ENCODE results near the gene TAF3.

TAF3 gene

DNA sequence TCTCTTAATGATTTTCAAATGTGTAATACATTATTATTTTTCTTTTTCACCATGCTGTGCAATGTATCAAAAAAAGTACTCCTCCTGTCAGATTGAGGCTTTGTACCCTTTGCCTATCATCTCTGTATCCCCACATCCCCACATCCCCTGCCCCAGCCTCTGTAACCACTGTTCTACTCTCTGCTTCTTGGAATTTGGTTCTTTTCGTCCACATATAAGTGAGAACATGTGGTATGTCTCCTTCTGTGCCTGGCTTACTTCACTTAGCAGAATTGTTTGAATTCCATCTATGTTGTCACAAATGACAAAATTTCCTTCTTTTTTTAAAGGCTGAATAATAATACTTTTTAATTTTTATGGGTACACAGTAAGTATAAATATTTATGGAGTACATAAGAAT lies 13.8 kb downstream of the TAF3 start:
- Histone ChIP-seq H3K4me2 (ENCODE audit: insufficient read depth, low read length, poor library complexity, severe bottlenecking) (no peak overlapping the region), H3K79me1 (ENCODE audit: low read depth, low read length) (peaks cover 8% of the 10 kb centered on the region), H3K4me3 (ENCODE audit: low read length in 2 of 2) (no peak overlapping the region), H3K27ac (replicated peaks; ENCODE audit: low read length) (no peak overlapping the region), H3K9me3 (replicated peaks in 1 of 2; ENCODE audit: control insufficient read depth in 2 of 2, insufficient read depth in 1 of 2, low read depth in 1 of 2, low read length in 2 of 2) (no peaks in the 10 kb centered on the region), H3K23ac (ENCODE audit: low read depth, low read length, poor library complexity) (no peak overlapping the region), H3K9ac (ENCODE audit: low read depth, low read length, poor library complexity) (no peak overlapping the region), H3K18ac (ENCODE audit: low read length) (no peak overlapping the region), H2BK12ac (ENCODE audit: low read length) (no peak overlapping the region), H3K4me1 (ENCODE audit: control insufficient read depth in 2 of 2, insufficient read depth in 1 of 2, low read depth in 1 of 2, low read length in 2 of 2) (no peaks in the 10 kb centered on the region), H2AFZ (ENCODE audit: low read length) (no peak overlapping the region), H2AK5ac (ENCODE audit: low read depth, low read length) (no peak overlapping the region), H3K27me3 (ENCODE audit: control insufficient read depth in 3 of 3, insufficient read depth in 3 of 3, low read depth in 1 of 3, low read length in 3 of 3) (no peaks in the 10 kb centered on the region), H2BK15ac (ENCODE audit: low read length) (no peak overlapping the region), H3K4ac (ENCODE audit: low read length) (no peak overlapping the region), H2BK120ac (ENCODE audit: low read depth, low read length) (no peak overlapping the region), H3K36me3 (replicated peaks in 1 of 2; ENCODE audit: control insufficient read depth in 2 of 2, insufficient read depth in 2 of 2, low read length in 2 of 2) (peaks cover 0 to 34% of the 10 kb centered on the region in 2 donors), H4K91ac (ENCODE audit: low read depth, low read length, poor library complexity) (no peak overlapping the region), H4K8ac (ENCODE audit: low read depth, low read length) (no peak overlapping the region), H3K14ac (ENCODE audit: low read length) (no peak overlapping the region), H2BK5ac (ENCODE audit: low read length) (no peak overlapping the region)
- WGBS, 2 donors (ENCODE audit: extremely low coverage in 2 of 2, insufficient read length in 2 of 2, insufficient replicate concordance in 1 of 2): no CpG with 5 or more reads among the region's 1 CpG
- DNase-seq (ENCODE audit: low spot score): no peak

DNA sequence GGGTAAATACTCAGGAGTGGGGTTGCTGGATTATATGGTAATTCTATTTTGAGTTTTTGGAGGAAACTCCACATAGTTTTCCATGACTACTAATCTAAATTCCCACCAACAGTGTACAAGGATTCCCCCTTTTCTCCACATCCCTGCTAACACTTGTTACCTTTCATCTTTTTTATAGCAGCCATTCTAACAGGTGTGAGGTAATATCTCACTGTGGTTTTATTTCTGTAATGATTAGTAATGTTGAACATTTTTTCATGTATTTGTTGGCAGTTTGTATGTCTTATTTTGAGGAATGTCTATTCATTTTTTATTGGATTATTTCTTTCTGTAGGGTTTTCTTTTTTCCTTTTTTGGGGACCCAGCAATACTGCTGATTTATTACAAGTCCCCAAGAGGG lies 14.9 kb downstream of the TAF3 start:
- peaks cover 0 to 28% of the 10 kb centered on the region in 2 donors for H3K36me3 ChIP-seq (replicated peaks in 1 of 2; ENCODE audit: control insufficient read depth in 2 of 2, insufficient read depth in 2 of 2, low read length in 2 of 2)
- no peaks in the 10 kb centered on the region for H3K4me1 ChIP-seq (ENCODE audit: control insufficient read depth in 2 of 2, insufficient read depth in 1 of 2, low read depth in 1 of 2, low read length in 2 of 2)
- H3K14ac ChIP-seq (ENCODE audit: low read length): no peak overlapping the region
- H2BK12ac ChIP-seq (ENCODE audit: low read length): no peak overlapping the region
- H4K91ac ChIP-seq (ENCODE audit: low read depth, low read length, poor library complexity): no peak overlapping the region
- H2BK5ac ChIP-seq (ENCODE audit: low read length): no peak overlapping the region
- no peak overlapping the region for H2BK120ac ChIP-seq (ENCODE audit: low read depth, low read length)
- no peak overlapping the region for H2BK15ac ChIP-seq (ENCODE audit: low read length)
- no peak overlapping the region for H3K18ac ChIP-seq (ENCODE audit: low read length)
- no peak overlapping the region for H2AFZ ChIP-seq (ENCODE audit: low read length)
- no peak for DNase-seq (ENCODE audit: low spot score)
- no peak overlapping the region for H4K8ac ChIP-seq (ENCODE audit: low read depth, low read length)
- H2AK5ac ChIP-seq (ENCODE audit: low read depth, low read length): no peak overlapping the region
- no peaks in the 10 kb centered on the region for H3K27me3 ChIP-seq (ENCODE audit: control insufficient read depth in 3 of 3, insufficient read depth in 3 of 3, low read depth in 1 of 3, low read length in 3 of 3)
- H3K4me2 ChIP-seq (ENCODE audit: insufficient read depth, low read length, poor library complexity, severe bottlenecking): no peak overlapping the region
- no peaks in the 10 kb centered on the region for H3K9me3 ChIP-seq (replicated peaks in 1 of 2; ENCODE audit: control insufficient read depth in 2 of 2, insufficient read depth in 1 of 2, low read depth in 1 of 2, low read length in 2 of 2)
- H3K27ac ChIP-seq (replicated peaks; ENCODE audit: low read length): no peak overlapping the region
- no peak overlapping the region for H3K4me3 ChIP-seq (ENCODE audit: low read length in 2 of 2)
- no peak overlapping the region for H3K4ac ChIP-seq (ENCODE audit: low read length)
- no peak overlapping the region for H3K23ac ChIP-seq (ENCODE audit: low read depth, low read length, poor library complexity)
- peaks cover 8% of the 10 kb centered on the region for H3K79me1 ChIP-seq (ENCODE audit: low read depth, low read length)
- no peak overlapping the region for H3K9ac ChIP-seq (ENCODE audit: low read depth, low read length, poor library complexity)

DNA sequence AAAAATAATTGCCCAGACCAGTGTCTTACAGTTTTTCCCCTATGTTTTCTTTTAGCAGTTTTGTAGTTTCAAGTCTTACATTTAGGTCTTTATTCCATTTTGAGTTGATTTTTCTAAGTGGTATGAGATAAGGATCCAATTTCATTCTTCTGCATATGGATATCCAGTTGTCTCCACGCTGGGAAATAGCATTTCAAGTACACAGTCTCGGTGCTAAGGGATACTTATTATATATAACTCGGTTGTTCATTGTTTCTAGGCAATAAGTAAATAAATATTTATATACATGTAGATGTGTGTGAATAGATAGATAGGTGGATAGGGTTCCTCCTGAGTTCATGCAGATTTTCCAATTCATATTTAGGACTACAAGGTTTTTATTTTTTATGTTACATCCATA lies 16.0 kb downstream of the TAF3 start:
- no peak overlapping the region for H3K18ac ChIP-seq (ENCODE audit: low read length)
- no CpG with 5 or more reads among the region's 3 CpGs for WGBS, 2 donors (ENCODE audit: extremely low coverage in 2 of 2, insufficient read length in 2 of 2, insufficient replicate concordance in 1 of 2)
- peaks cover 8% of the 10 kb centered on the region for H3K79me1 ChIP-seq (ENCODE audit: low read depth, low read length)
- H3K9me3 ChIP-seq (replicated peaks in 1 of 2; ENCODE audit: control insufficient read depth in 2 of 2, insufficient read depth in 1 of 2, low read depth in 1 of 2, low read length in 2 of 2): no peaks in the 10 kb centered on the region
- no peak overlapping the region for H3K27ac ChIP-seq (replicated peaks; ENCODE audit: low read length)
- H3K23ac ChIP-seq (ENCODE audit: low read depth, low read length, poor library complexity): no peak overlapping the region
- no peak overlapping the region for H2AFZ ChIP-seq (ENCODE audit: low read length)
- H3K4ac ChIP-seq (ENCODE audit: low read length): no peak overlapping the region
- no peak overlapping the region for H2BK15ac ChIP-seq (ENCODE audit: low read length)
- H3K4me3 ChIP-seq (ENCODE audit: low read length in 2 of 2): no peak overlapping the region
- H2BK120ac ChIP-seq (ENCODE audit: low read depth, low read length): no peak overlapping the region
- H3K27me3 ChIP-seq (ENCODE audit: control insufficient read depth in 3 of 3, insufficient read depth in 3 of 3, low read depth in 1 of 3, low read length in 3 of 3): no peaks in the 10 kb centered on the region
- H3K9ac ChIP-seq (ENCODE audit: low read depth, low read length, poor library complexity): no peak overlapping the region
- no peak overlapping the region for H3K14ac ChIP-seq (ENCODE audit: low read length)
- H2BK12ac ChIP-seq (ENCODE audit: low read length): no peak overlapping the region
- H2AK5ac ChIP-seq (ENCODE audit: low read depth, low read length): no peak overlapping the region
- no peak overlapping the region for H4K91ac ChIP-seq (ENCODE audit: low read depth, low read length, poor library complexity)
- H3K36me3 ChIP-seq (replicated peaks in 1 of 2; ENCODE audit: control insufficient read depth in 2 of 2, insufficient read depth in 2 of 2, low read length in 2 of 2): peaks cover 0 to 25% of the 10 kb centered on the region in 2 donors
- H3K4me1 ChIP-seq (ENCODE audit: control insufficient read depth in 2 of 2, insufficient read depth in 1 of 2, low read depth in 1 of 2, low read length in 2 of 2): no peaks in the 10 kb centered on the region
- DNase-seq (ENCODE audit: low spot score): no peak
- no peak overlapping the region for H4K8ac ChIP-seq (ENCODE audit: low read depth, low read length)
- H2BK5ac ChIP-seq (ENCODE audit: low read length): no peak overlapping the region
- no peak overlapping the region for H3K4me2 ChIP-seq (ENCODE audit: insufficient read depth, low read length, poor library complexity, severe bottlenecking)

DNA sequence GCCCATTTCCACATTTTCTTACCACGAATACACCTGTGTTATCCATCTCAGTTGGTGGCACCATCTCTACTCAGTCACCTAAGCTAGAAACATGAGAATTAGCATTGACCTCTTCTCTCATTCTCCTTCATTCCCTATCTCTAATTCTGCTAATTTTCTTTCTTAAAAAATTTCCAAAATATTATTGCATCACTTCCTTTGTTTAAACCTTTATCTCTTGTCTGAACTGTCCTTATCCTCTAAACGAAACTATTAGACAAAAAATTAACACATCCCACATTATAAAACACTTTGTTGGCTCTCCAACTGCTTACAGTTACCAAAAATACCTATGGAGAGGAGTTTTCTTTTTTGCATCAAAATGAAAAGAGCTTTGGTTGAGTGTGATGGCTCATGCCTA lies 18.3 kb downstream of the TAF3 start:
- Histone ChIP-seq H3K27me3 (ENCODE audit: control insufficient read depth in 3 of 3, insufficient read depth in 3 of 3, low read depth in 1 of 3, low read length in 3 of 3) (no peaks in the 10 kb centered on the region), H3K4ac (ENCODE audit: low read length) (no peak overlapping the region), H2AFZ (ENCODE audit: low read length) (no peak overlapping the region), H3K9me3 (replicated peaks in 1 of 2; ENCODE audit: control insufficient read depth in 2 of 2, insufficient read depth in 1 of 2, low read depth in 1 of 2, low read length in 2 of 2) (no peaks in the 10 kb centered on the region), H4K91ac (ENCODE audit: low read depth, low read length, poor library complexity) (no peak overlapping the region), H3K4me2 (ENCODE audit: insufficient read depth, low read length, poor library complexity, severe bottlenecking) (no peak overlapping the region), H2BK120ac (ENCODE audit: low read depth, low read length) (no peak overlapping the region), H2BK12ac (ENCODE audit: low read length) (no peak overlapping the region), H2BK15ac (ENCODE audit: low read length) (no peak overlapping the region), H3K4me1 (ENCODE audit: control insufficient read depth in 2 of 2, insufficient read depth in 1 of 2, low read depth in 1 of 2, low read length in 2 of 2) (no peaks in the 10 kb centered on the region), H2AK5ac (ENCODE audit: low read depth, low read length) (no peak overlapping the region), H3K14ac (ENCODE audit: low read length) (no peak overlapping the region), H3K79me1 (ENCODE audit: low read depth, low read length) (no peaks in the 10 kb centered on the region), H3K4me3 (ENCODE audit: low read length in 2 of 2) (no peak overlapping the region), H3K23ac (ENCODE audit: low read depth, low read length, poor library complexity) (no peak overlapping the region), H3K9ac (ENCODE audit: low read depth, low read length, poor library complexity) (no peak overlapping the region), H3K36me3 (replicated peaks in 1 of 2; ENCODE audit: control insufficient read depth in 2 of 2, insufficient read depth in 2 of 2, low read length in 2 of 2) (peaks cover 0 to 21% of the 10 kb centered on the region in 2 donors), H4K8ac (ENCODE audit: low read depth, low read length) (no peak overlapping the region), H3K27ac (replicated peaks; ENCODE audit: low read length) (no peak overlapping the region), H2BK5ac (ENCODE audit: low read length) (no peak overlapping the region), H3K18ac (ENCODE audit: low read length) (no peak overlapping the region)
- WGBS, 2 donors (ENCODE audit: extremely low coverage in 2 of 2, insufficient read length in 2 of 2, insufficient replicate concordance in 1 of 2): 100% methylated on average over 1 of the region's 2 CpGs; no CpG with 5 or more reads in 1 of the 2 donors
- no peak for DNase-seq (ENCODE audit: low spot score)

All from neuronal stem cell (in vitro differentiated cells).